ENCODE measurements around the gene CASP2.

GRCh38 chr7:143300959-143301935 lies 13.1 kb downstream of the CASP2 start:
- TF ChIP-seq REST (IDR thresholded peaks at IDR 0.05) (no peak), CTCF (IDR thresholded peaks at IDR 0.05; ENCODE audit: low read depth, low read length, missing input control) (no peak), RAD21 (IDR thresholded peaks at IDR 0.05) (no peak), ZBTB33 (IDR thresholded peaks at IDR 0.05) (no peak), JUND (IDR thresholded peaks at IDR 0.05) (no peak)

Measured in liver (tissue), 3 donors.